B cell (primary cell): Measurements from ENCODE around the gene ORMDL1. TPM values are rescaled to one million over a fixed set of nuclear protein-coding genes. Genes with fewer than 3 reads are reported as not detected.

Experiments
- ATAC-seq: fragments of 200-7000 bp; cut with Tn5 transposase; one replicate; pipeline ENCODE4 v1.10.0; 2021; ENCODE audit warnings: low read depth, mild to moderate bottlenecking, moderate number of reproducible peaks, moderate library complexity
- CTCF ChIA-PET: fragments of 350-600 bp; sonication (Branson Sonifier 250); formaldehyde crosslinking; loops from one replicate; lab custom pipeline; 2021; ENCODE audit warnings: antibody characterized with exemption, inconsistent platforms; lab: Charles Lee
- POLR2A ChIA-PET: fragments of 350-600 bp; sonication (Branson Sonifier 250); formaldehyde crosslinking; loops from one replicate; lab custom pipeline; 2021; ENCODE audit warnings: antibody characterized with exemption; lab: Charles Lee
- DNase-seq: peaks from one replicate; pipeline ENCODE4 v3.0.0; 2013
- H2AFZ ChIP-seq: 2 replicates; pipeline ENCODE4 v1.6.1; 2012; ENCODE audit warnings: mild to moderate bottlenecking, low read depth, low read length; ENCODE audit not compliant: insufficient read depth, poor library complexity, severe bottlenecking
- H3K27ac ChIP-seq, 2 donors: 1 replicate in 1 of 2; 2 replicates in 1 of 2; pipeline ENCODE4 v1.5.1; 2012 to 2013; ENCODE audit warnings: low read length in 2 of 2, mild to moderate bottlenecking in 2 of 2, moderate library complexity in 1 of 2
- H3K27me3 ChIP-seq, 4 experiments: fragments of 200-600 bp in 1 of 4; sonication (generic) in 1 of 4; replicated peaks in 1 of 4; 1 replicate in 2 of 4; 2 replicates in 2 of 4; pipeline versions ENCODE4 v1.6.1 to v1.7.0; 2013 to 2016; ENCODE audit warnings: low read length in 3 of 4, mild to moderate bottlenecking in 2 of 4, mixed read lengths in 1 of 4, moderate library complexity in 1 of 4; ENCODE audit not compliant: insufficient read depth in 4 of 4, control insufficient read depth in 3 of 4; ENCODE audit errors: control extremely low read depth in 1 of 4
- H3K36me3 ChIP-seq, 2 experiments: replicated peaks in 1 of 2; 1 replicate in 1 of 2; 2 replicates in 1 of 2; pipeline versions ENCODE4 v1.6.1 to v1.7.1; 2013; ENCODE audit warnings: low read length in 1 of 2; ENCODE audit not compliant: insufficient read depth in 2 of 2, control insufficient read depth in 1 of 2; ENCODE audit errors: control extremely low read depth in 1 of 2, extremely low read depth in 1 of 2
- H3K4me1 ChIP-seq, 2 donors: fragments of 200-600 bp in 1 of 2; sonication (generic) in 1 of 2; 1 replicate in 1 of 2; 2 replicates in 1 of 2; pipeline versions ENCODE4 v1.5.1 to v1.6.1; 2013 to 2017; ENCODE audit warnings: low read length in 2 of 2; ENCODE audit not compliant: control insufficient read depth in 2 of 2, insufficient read depth in 2 of 2
- H3K4me2 ChIP-seq: replicated peaks from 2 replicates; pipeline ENCODE3; 2012; ENCODE audit warnings: mild to moderate bottlenecking, low read depth, low read length; ENCODE audit not compliant: poor library complexity, severe bottlenecking
- H3K4me3 ChIP-seq, 5 experiments: fragments of 200-600 bp in 1 of 5; sonication (generic) in 1 of 5; 1 replicate in 3 of 5; 2 replicates in 2 of 5; pipeline versions ENCODE4 v1.5.1 to v1.7.0; 2011 to 2016; ENCODE audit warnings: low read length in 4 of 5, mild to moderate bottlenecking in 4 of 5, low read depth in 2 of 5, control low read depth in 1 of 5, moderate library complexity in 1 of 5; ENCODE audit not compliant: insufficient read depth in 1 of 5; ENCODE audit errors: control extremely low read depth in 1 of 5, extremely low read depth in 1 of 5
- H3K79me2 ChIP-seq: fragments of 200-600 bp; sonication (generic); one replicate; pipeline ENCODE4 v1.6.0; 2016; ENCODE audit warnings: low read length; ENCODE audit not compliant: control insufficient read depth, insufficient read depth
- H3K9ac ChIP-seq: fragments of 200-600 bp; sonication (generic); 2 replicates; pipeline ENCODE4 v1.6.1; 2017; ENCODE audit warnings: mild to moderate bottlenecking, low read length, moderate library complexity
- H3K9me3 ChIP-seq, 3 donors: one replicate each; pipeline versions ENCODE4 v1.6.1 to v1.7.1; 2013; ENCODE audit warnings: low read length in 2 of 3; ENCODE audit not compliant: control insufficient read depth in 2 of 3, insufficient read depth in 1 of 3; ENCODE audit errors: control extremely low read depth in 1 of 3
- H4K20me1 ChIP-seq: 2 replicates; pipeline ENCODE4 v1.6.0; 2012; ENCODE audit warnings: mild to moderate bottlenecking, low read length; ENCODE audit not compliant: insufficient read depth, control insufficient read depth, poor library complexity, severe bottlenecking
- H3K27ac Mint-ChIP-seq: one replicate; pipeline ENCODE4 v1.8.0; 2021; ENCODE audit warnings: mixed read lengths
- H3K27me3 Mint-ChIP-seq: one replicate; pipeline ENCODE4 v1.8.0; 2021; ENCODE audit warnings: mixed read lengths
- H3K4me1 Mint-ChIP-seq: one replicate; pipeline ENCODE4 v1.8.0; 2021; ENCODE audit warnings: mixed read lengths
- H3K4me3 Mint-ChIP-seq: one replicate; pipeline ENCODE4 v1.8.0; 2021; ENCODE audit warnings: mixed read lengths
- H3K9me3 Mint-ChIP-seq: one replicate; pipeline ENCODE4 v1.8.0; 2022; ENCODE audit warnings: mixed read lengths; ENCODE audit not compliant: insufficient read depth
- CTCF ChIP-seq: fragments of 200-600 bp; IDR thresholded peaks from one replicate; pipeline ENCODE4 v1.8.0; 2022; ENCODE audit warnings: antibody characterized with exemption, mild to moderate bottlenecking
- EZH2 ChIP-seq: IDR thresholded peaks from 2 replicates; pipeline ENCODE4 v1.6.1; 2012; ENCODE audit warnings: borderline replicate concordance, low read depth, mild to moderate bottlenecking, moderate library complexity, low read length; ENCODE audit not compliant: insufficient read depth, poor library complexity, severe bottlenecking
- WGBS: methylation state at CpG from one replicate; pipeline ENCODE4 v1.1.5; 2013; ENCODE audit warnings: missing lambda C conversion rate; ENCODE audit not compliant: insufficient coverage; 5-methylcytosine and 5-hydroxymethylcytosine counted together
- intact Hi-C: fragments of 100-400 bp; cut with micrococcal nuclease; formaldehyde crosslinking; loops from one replicate; pipeline ENCODE4 v1.10.0; 2022
- polyA plus RNA-seq: library from polyadenylated mRNA; depleted of rRNA; stranded (reverse); fragments of >200 nt; gene quantifications from 2 replicates; pipeline ENCODE4 v1.2.3, GENCODE V29; 2012
- total RNA-seq, 2 donors: library from RNA; stranded (reverse); fragments of 120-200 nt in 1 of 2; gene quantifications; 1 replicate in 1 of 2; 2 replicates in 1 of 2; pipeline versions ENCODE4 v1.2.3 to v1.2.4, GENCODE V29; 2013 to 2022

The ORMDL1 gene
- total and polyA plus RNA-seq, 2 donors (not counting 1 experiment from before 2014, with no cell fraction given), result 138 to 170 TPM

- DNase-seq, result no peak
- peaks cover 16 to 36% of the 10 kb centered on the region in 2 experiments for H3K36me3 ChIP-seq
- H3K4me2 ChIP-seq, result peak overlapping the region; percentile 75
- H3K4me1 ChIP-seq, result peaks cover 14 to 21% of the 10 kb centered on the region in 2 donors
- TF ChIP-seq EZH2, result no peak
- TF ChIP-seq CTCF, result no peak
- ChIA-PET POLR2A (no interaction called here), CTCF (interaction anchor here (4.0 kb wide), 1 partner anchor 20 kb away, joined by 28 read pairs; the partner anchor contains the start of gene OSGEPL1)
- H3K4me3 ChIP-seq, result no peak overlapping the region
- no peak overlapping the region for H2AFZ ChIP-seq
- H4K20me1 ChIP-seq, result no peaks in the 10 kb centered on the region
- peaks cover 80% of the 10 kb centered on the region for H3K79me2 ChIP-seq
- H3K4me3 Mint-ChIP-seq, result peak overlapping the region; percentile 57
- H3K27ac ChIP-seq, result peak overlapping the region in 1 of 2 donors; percentile 83
- 60% methylated on average over 1 of the region's 4 CpGs for WGBS
- H3K9me3 ChIP-seq, result no peaks in the 10 kb centered on the region
- H3K9me3 Mint-ChIP-seq, result no peaks in the 10 kb centered on the region
- no peaks in the 10 kb centered on the region for H3K27me3 ChIP-seq
- no peaks in the 10 kb centered on the region for H3K27me3 Mint-ChIP-seq
- H3K9ac ChIP-seq, result no peak overlapping the region
- intact Hi-C loops, result loop anchor here (5.0 to 10.0 kb wide), 4 partner anchors 750 to 1895 kb away; partner anchors contain the start of genes GLS, NABP1, NEMP2 and STAT1
- H3K4me1 Mint-ChIP-seq, result peaks cover 42% of the 10 kb centered on the region
- peak overlapping the region; percentile 61 for H3K27ac Mint-ChIP-seq
- ATAC-seq, result no peak
Observed at GRCh38 chr2:189782221-189782671, 1.9 kb downstream of the ORMDL1 start.

- peaks cover 3% of the 10 kb centered on the region for H3K4me1 Mint-ChIP-seq
- WGBS, result no CpG with 5 or more reads among the region's 1 CpG
- H3K4me1 ChIP-seq, result no peaks in the 10 kb centered on the region
Observed at GRCh38 chr2:189772212-189772611, 11.9 kb downstream of the ORMDL1 start.

More at GRCh38 chr2:189772212-189772611, 11.9 kb downstream of the ORMDL1 start:
- Mint-ChIP-seq H3K9me3 (no peaks in the 10 kb centered on the region), H3K4me3 (no peak overlapping the region), H3K27ac (no peak overlapping the region), H3K27me3 (no peaks in the 10 kb centered on the region)
- DNase-seq (no peak), ATAC-seq (no peak)
- Histone ChIP-seq H3K36me3 (peaks cover 20 to 58% of the 10 kb centered on the region in 2 experiments), H3K9ac (no peak overlapping the region), H3K27ac (no peak overlapping the region), H3K27me3 (no peaks in the 10 kb centered on the region), H3K4me3 (no peak overlapping the region), H3K4me2 (no peak overlapping the region), H4K20me1 (no peaks in the 10 kb centered on the region), H3K79me2 (no peaks in the 10 kb centered on the region), H3K9me3 (no peaks in the 10 kb centered on the region), H2AFZ (no peak overlapping the region)
- intact Hi-C loops, result no loop called here
- TF ChIP-seq CTCF, result no peak
- TF ChIP-seq EZH2, result no peak
- ChIA-PET CTCF (interaction anchor here (1.3 to 2.0 kb wide), 2 partner anchors 10 to 12 kb away, joined by 3 to 4 read pairs; partner anchors contain the start of genes ORMDL1, OSGEPL1 and PMS1), POLR2A (no interaction called here)
